NOMO-1 treated with DMSO at 0.1 percent for 48 hours (cell line): Measurements from ENCODE around the gene TFF2.

Source experiments
- DNase-seq: peaks from one replicate; lab custom pipeline; 2025; ENCODE audit not compliant: unreplicated experiment; lab: John Stamatoyannopoulos, UW

Gene TFF2

GRCh38 chr21:42321845-42322244 is 28.9 kb downstream of the TFF2 start:
- DNase-seq: no peak

GRCh38 chr21:42321231-42321630 is 29.6 kb downstream of the TFF2 start:
- DNase-seq: no peak

- DNase-seq: no peak
Observed at GRCh38 chr21:42320791-42321190, 30.0 kb downstream of the TFF2 start.

- DNase-seq: no peak
Observed at GRCh38 chr21:42319851-42320572, 30.8 kb downstream of the TFF2 start.

- peak; percentile 2 for DNase-seq
Observed at GRCh38 chr21:42319376-42319775, 31.4 kb downstream of the TFF2 start.

GRCh38 chr21:42317826-42318746 is 32.7 kb downstream of the TFF2 start:
- no peak for DNase-seq

GRCh38 chr21:42317341-42317741 is 33.5 kb downstream of the TFF2 start:
- DNase-seq: no peak

- DNase-seq: no peak
Observed at GRCh38 chr21:42316891-42317290, 33.9 kb downstream of the TFF2 start.

GRCh38 chr21:42315296-42315891 is 35.4 kb downstream of the TFF2 start, which contains the start of gene TFF3:
TSS of gene TFF3 (minus strand) at chr21:42315409. CDS start at chr21:42315374, 35 bp downstream.
- DNase-seq: no peak

GRCh38 chr21:42314616-42315295 is 36.0 kb downstream of the TFF2 start:
- no peak for DNase-seq

- DNase-seq: no peak
Observed at GRCh38 chr21:42313501-42313969, 37.3 kb downstream of the TFF2 start.

GRCh38 chr21:42312626-42313104 is 38.1 kb downstream of the TFF2 start:
- no peak for DNase-seq

- no peak for DNase-seq
Observed at GRCh38 chr21:42311816-42312625, 38.8 kb downstream of the TFF2 start.

- no peak for DNase-seq
Observed at GRCh38 chr21:42311160-42311559, 39.6 kb downstream of the TFF2 start.

- DNase-seq: no peak
Observed at GRCh38 chr21:42310411-42311001, 40.3 kb downstream of the TFF2 start.

GRCh38 chr21:42309753-42310213 is 41.0 kb downstream of the TFF2 start:
- DNase-seq: peak; percentile 7

GRCh38 chr21:42308914-42309752 is 41.7 kb downstream of the TFF2 start:
- no peak for DNase-seq

GRCh38 chr21:42308161-42308913 is 42.5 kb downstream of the TFF2 start:
- DNase-seq: no peak
